22Rv1 (cell line): ENCODE measurements around the gene WDR3.
A peak's percentile ranks its signal among the peaks of the same experiment; 100 is the strongest.

ENCODE experiments used
- H3K27ac ChIP-seq: fragments of 450-650 bp; 2 replicates; pipeline ENCODE4 v1.5.1; 2017
- ZFX ChIP-seq: fragments of 450-650 bp; IDR thresholded peaks from 2 replicates; pipeline ENCODE4 v1.6.1; 2017; ENCODE audit warnings: antibody characterized with exemption, borderline replicate concordance
- TF ChIP-seq, protein P1 (sequence below): fragments of 450-650 bp; IDR thresholded peaks from 2 replicates; pipeline ENCODE4 v1.5.1; 2017; ENCODE audit warnings: mild to moderate bottlenecking

Gene WDR3

GRCh38 chr1:117933769-117934168 is 4.2 kb downstream of the WDR3 start:
- no peak overlapping the region for H3K27ac ChIP-seq
- TF ChIP-seq, protein P1, sequence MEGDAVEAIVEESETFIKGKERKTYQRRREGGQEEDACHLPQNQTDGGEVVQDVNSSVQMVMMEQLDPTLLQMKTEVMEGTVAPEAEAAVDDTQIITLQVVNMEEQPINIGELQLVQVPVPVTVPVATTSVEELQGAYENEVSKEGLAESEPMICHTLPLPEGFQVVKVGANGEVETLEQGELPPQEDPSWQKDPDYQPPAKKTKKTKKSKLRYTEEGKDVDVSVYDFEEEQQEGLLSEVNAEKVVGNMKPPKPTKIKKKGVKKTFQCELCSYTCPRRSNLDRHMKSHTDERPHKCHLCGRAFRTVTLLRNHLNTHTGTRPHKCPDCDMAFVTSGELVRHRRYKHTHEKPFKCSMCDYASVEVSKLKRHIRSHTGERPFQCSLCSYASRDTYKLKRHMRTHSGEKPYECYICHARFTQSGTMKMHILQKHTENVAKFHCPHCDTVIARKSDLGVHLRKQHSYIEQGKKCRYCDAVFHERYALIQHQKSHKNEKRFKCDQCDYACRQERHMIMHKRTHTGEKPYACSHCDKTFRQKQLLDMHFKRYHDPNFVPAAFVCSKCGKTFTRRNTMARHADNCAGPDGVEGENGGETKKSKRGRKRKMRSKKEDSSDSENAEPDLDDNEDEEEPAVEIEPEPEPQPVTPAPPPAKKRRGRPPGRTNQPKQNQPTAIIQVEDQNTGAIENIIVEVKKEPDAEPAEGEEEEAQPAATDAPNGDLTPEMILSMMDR, result no peak
- TF ChIP-seq ZFX, result no peak

- H3K27ac ChIP-seq, result no peak overlapping the region
- TF ChIP-seq ZFX, result no peak
- TF ChIP-seq, protein P1, result no peak
These were observed 12.8 kb downstream of the WDR3 start for GRCh38 chr1:117942293-117942692.

DNA sequence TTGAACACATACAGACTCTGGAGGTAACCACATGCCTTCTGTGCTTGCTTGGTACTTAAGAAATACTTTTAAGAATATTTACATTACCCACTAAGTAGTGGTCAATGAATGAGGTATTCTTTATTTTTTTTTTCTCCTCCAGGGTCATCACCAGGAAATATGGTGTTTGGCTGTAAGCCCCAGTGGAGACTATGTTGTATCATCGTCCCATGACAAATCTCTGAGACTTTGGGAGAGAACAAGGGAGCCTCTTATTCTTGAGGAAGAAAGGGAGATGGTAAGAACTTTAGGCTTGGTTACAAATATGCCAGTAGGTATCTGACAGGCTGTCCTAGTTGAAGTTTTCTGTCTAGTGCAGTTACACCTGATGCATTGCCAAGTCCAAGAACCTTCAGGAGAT is 22.8 kb downstream of the WDR3 start:
- H3K27ac ChIP-seq, result no peak overlapping the region

GRCh38 chr1:117959364-117959763 is 29.8 kb downstream of the WDR3 start:
- no peak overlapping the region for H3K27ac ChIP-seq
- TF ChIP-seq ZFX, result no peak
- TF ChIP-seq, protein P1, result no peak

More for the DNA sequence above, 22.8 kb downstream of the WDR3 start:
- TF ChIP-seq, protein P1, result no peak
- no peak for TF ChIP-seq ZFX

DNA sequence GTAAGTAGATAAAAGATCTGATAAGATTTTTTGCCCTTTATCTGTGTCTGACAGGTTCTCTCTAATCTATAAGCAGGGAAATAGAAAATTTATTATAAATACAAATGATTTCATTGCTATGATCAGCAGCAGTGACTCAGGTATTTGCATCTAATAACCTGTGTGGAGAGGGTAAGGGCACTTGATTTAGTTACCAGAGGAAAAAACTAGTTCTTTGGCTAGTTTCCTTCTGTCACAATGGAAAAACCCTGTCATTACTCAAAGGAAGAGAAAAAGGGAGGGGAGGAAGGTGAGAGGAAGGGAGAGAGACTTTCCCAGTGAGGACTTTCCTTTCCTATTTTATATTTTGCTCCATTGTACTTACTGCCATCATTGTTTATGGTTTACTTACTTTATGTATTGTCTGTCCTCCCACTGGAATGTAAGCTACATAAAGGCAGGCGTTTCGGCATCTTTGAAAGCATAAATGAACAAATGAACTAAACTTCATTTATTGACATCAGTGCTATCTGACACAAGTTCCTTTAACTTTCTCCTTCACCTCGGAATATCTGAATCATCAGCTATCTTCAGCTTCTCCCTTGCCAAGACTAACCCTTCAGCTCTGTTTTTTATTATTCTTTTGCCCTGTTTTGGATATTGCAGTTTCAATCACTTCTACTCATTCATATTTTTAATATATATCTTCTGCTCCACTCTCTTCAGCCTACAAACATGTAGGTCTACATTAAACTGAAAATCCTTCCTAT is 34.9 kb downstream of the WDR3 start:
- TF ChIP-seq, protein P1, result no peak
- TF ChIP-seq ZFX, result no peak
- no peak overlapping the region for H3K27ac ChIP-seq

- H3K27ac ChIP-seq, result no peak overlapping the region
- no peak for TF ChIP-seq ZFX
- TF ChIP-seq, protein P1, result peak; percentile 30
These were observed 37.9 kb downstream of the WDR3 start for GRCh38 chr1:117967477-117967876.

DNA sequence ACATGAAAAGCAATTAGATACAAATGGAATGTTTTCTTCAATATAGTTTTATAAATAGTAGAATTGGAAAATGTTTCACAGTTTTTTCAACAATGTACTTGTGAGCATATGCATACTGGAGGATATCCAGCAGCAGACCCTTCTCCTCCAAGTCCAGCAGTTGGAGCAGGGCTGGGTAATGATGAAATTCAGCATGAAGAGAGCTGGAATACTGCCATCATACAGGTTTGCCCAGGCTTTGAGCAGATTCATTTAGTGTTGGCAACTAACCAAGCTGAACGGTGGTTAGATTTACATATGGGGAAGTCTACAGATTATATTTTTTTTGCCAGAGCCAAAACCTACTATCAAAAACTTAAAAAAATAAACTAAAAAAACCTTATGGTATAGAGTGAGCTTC is 38.3 kb downstream of the WDR3 start:
- H3K27ac ChIP-seq, result no peak overlapping the region
- TF ChIP-seq, protein P1, result no peak
- no peak for TF ChIP-seq ZFX
